Endothelial cell of umbilical vein (primary cell): ENCODE measurements around the gene ALOXE3. TPM values are rescaled to one million over a fixed set of nuclear protein-coding genes. Genes with fewer than 3 reads are reported as not detected.

Source experiments
- BruUV-seq: library from RNA; stranded (reverse); fragments of 400-500 nt; replicated peaks from 2 replicates; lab custom pipeline; 2021; lab: Mats Ljungman, UMichigan
- CTCF ChIA-PET: fragments of 300-600, 350-600 bp; sonication (Branson Sonifier 250); formaldehyde crosslinking; loops from one replicate; lab custom pipeline; 2021; ENCODE audit warnings: antibody characterized with exemption, inconsistent platforms; lab: Charles Lee
- POLR2A ChIA-PET: fragments of 300-600, 350-600 bp; sonication (Branson Sonifier 250); formaldehyde crosslinking; loops from one replicate; lab custom pipeline; 2021; ENCODE audit warnings: antibody characterized with exemption, inconsistent platforms; lab: Charles Lee
- DNase-seq: peaks from one replicate; pipeline ENCODE4 v3.0.0-alpha.2; 2011; ENCODE audit warnings: low read depth, low spot score
- FAIRE-seq: peaks from 2 replicates; lab custom pipeline; 2011; peaks lifted over from hg19 to GRCh38; lab: Jason Lieb, UNC
- H2AFZ ChIP-seq: 2 replicates; pipeline ENCODE4 v1.6.0; 2012; ENCODE audit warnings: low read depth, low read length, control low read depth, inconsistent platforms
- H3K27ac ChIP-seq: 2 replicates; pipeline ENCODE4 v1.5.1; 2011; ENCODE audit warnings: low read depth, mild to moderate bottlenecking, control low read depth, low read length, moderate library complexity; ENCODE audit not compliant: insufficient read depth
- H3K27me3 ChIP-seq, 2 experiments: 2 replicates each; pipeline versions ENCODE4 v1.6.0 to v1.6.1; 2011; ENCODE audit warnings: low read length in 2 of 2, mixed read lengths in 1 of 2; ENCODE audit not compliant: control insufficient read depth in 2 of 2, insufficient read depth in 2 of 2
- H3K36me3 ChIP-seq, 2 experiments: 2 replicates in 1 of 2; 3 replicates in 1 of 2; pipeline ENCODE4 v1.5.1; 2011; ENCODE audit warnings: low read length in 2 of 2, mild to moderate bottlenecking in 1 of 2, moderate library complexity in 1 of 2; ENCODE audit not compliant: control insufficient read depth in 2 of 2, insufficient read depth in 2 of 2; ENCODE audit errors: extremely low read depth in 1 of 2
- H3K4me1 ChIP-seq: 3 replicates; pipeline ENCODE4 v1.5.1; 2011; ENCODE audit warnings: mild to moderate bottlenecking, low read length; ENCODE audit not compliant: control insufficient read depth, insufficient read depth; ENCODE audit errors: extremely low read depth
- H3K4me2 ChIP-seq: 2 replicates; pipeline ENCODE4 v1.6.1; 2011; ENCODE audit warnings: low read length, control low read depth, mixed read lengths; ENCODE audit not compliant: insufficient read depth
- H3K4me3 ChIP-seq, 3 experiments: fragments of 200-600 bp in 1 of 3; sonication (generic), shearing (Covaris generic) in 1 of 3; replicated peaks in 1 of 3; 2 replicates each; pipeline ENCODE4 v1.5.1; 2011 to 2016; ENCODE audit warnings: control low read depth in 3 of 3, low read length in 3 of 3, mild to moderate bottlenecking in 2 of 3, inconsistent platforms in 1 of 3, low read depth in 1 of 3, moderate library complexity in 1 of 3; ENCODE audit not compliant: insufficient read depth in 1 of 3
- H3K79me2 ChIP-seq: 2 replicates; pipeline ENCODE4 v1.6.0; 2012; ENCODE audit warnings: low read length, inconsistent platforms; ENCODE audit not compliant: control insufficient read depth, insufficient read depth
- H3K9ac ChIP-seq: replicated peaks from 2 replicates; pipeline ENCODE3; 2011; ENCODE audit warnings: low read length, control low read depth; ENCODE audit not compliant: insufficient read depth; ENCODE audit errors: extremely low read depth
- H3K9me1 ChIP-seq: replicated peaks from 3 replicates; pipeline ENCODE4 v1.6.0; 2011; ENCODE audit warnings: mild to moderate bottlenecking, low read length; ENCODE audit not compliant: control insufficient read depth, insufficient read depth; ENCODE audit errors: extremely low read depth
- H3K9me3 ChIP-seq: replicated peaks from 2 replicates; pipeline ENCODE4 v1.5.1; 2012; ENCODE audit warnings: low read length, inconsistent platforms; ENCODE audit not compliant: control insufficient read depth, insufficient read depth
- H4K20me1 ChIP-seq: replicated peaks from 2 replicates; pipeline ENCODE3; 2011; ENCODE audit warnings: mild to moderate bottlenecking, low read length; ENCODE audit not compliant: control insufficient read depth, insufficient read depth; ENCODE audit errors: extremely low read depth
- CTCF ChIP-seq, 2 donors: IDR thresholded peaks; 1 replicate in 1 of 2; 2 replicates in 1 of 2; pipeline ENCODE4 v1.5.1; 2011; ENCODE audit warnings: low read length in 2 of 2, mild to moderate bottlenecking in 2 of 2, moderate library complexity in 2 of 2, control low read depth in 1 of 2, inconsistent platforms in 1 of 2, low read depth in 1 of 2; ENCODE audit not compliant: insufficient read depth in 1 of 2; ENCODE audit errors: extremely low read depth in 1 of 2
- EZH2 ChIP-seq: IDR thresholded peaks from 2 replicates; pipeline ENCODE4 v1.6.1; 2012; ENCODE audit warnings: borderline replicate concordance, low read depth, mild to moderate bottlenecking, moderate library complexity, low read length, inconsistent platforms; ENCODE audit not compliant: severe bottlenecking
- FOS ChIP-seq: IDR thresholded peaks from 2 replicates; pipeline ENCODE4 v1.6.1; 2011; ENCODE audit warnings: mild to moderate bottlenecking, low read length, moderate library complexity, borderline replicate concordance; ENCODE audit not compliant: insufficient read depth
- GATA2 ChIP-seq: IDR thresholded peaks from 2 replicates; pipeline ENCODE4 v1.7.0; 2011; ENCODE audit warnings: low read depth, mild to moderate bottlenecking, moderate library complexity, mixed read lengths, low read length; ENCODE audit not compliant: insufficient read length, insufficient read depth
- MAX ChIP-seq: IDR thresholded peaks from 2 replicates; pipeline ENCODE4 v1.6.1; 2011; ENCODE audit not compliant: insufficient read depth, insufficient read length
- POLR2A ChIP-seq: IDR thresholded peaks from 2 replicates; pipeline ENCODE4 v1.6.1; 2012; ENCODE audit warnings: low read depth, mild to moderate bottlenecking, control low read depth, low read length
- POLR2AphosphoS5 ChIP-seq: IDR thresholded peaks from 2 replicates; pipeline ENCODE4 v1.6.1; 2012; ENCODE audit warnings: low read depth, mild to moderate bottlenecking, control low read depth, low read length, moderate library complexity; ENCODE audit not compliant: insufficient read depth
- dilution Hi-C: fragments of 300-500 bp; cut with MboI; formaldehyde crosslinking; loops from one replicate; pipeline ENCODE4 v1.15.0; 2019; ENCODE audit warnings: low sequenced_read_pairs; ENCODE audit not compliant: extremely low pct_ligation_motif_present
- intact Hi-C: fragments of 100-400 bp; cut with micrococcal nuclease; formaldehyde crosslinking; loops from one replicate; pipeline ENCODE4 v1.10.0; 2022
- polyA plus RNA-seq, 4 experiments: library from polyadenylated mRNA; depleted of rRNA in 3 of 4; stranded (reverse) in 3 of 4; unstranded in 1 of 4; fragments of >200 nt; gene quantifications; 2 replicates each; pipeline versions ENCODE4 v1.2.1 to v1.2.3, GENCODE V29; 2011 to 2012; ENCODE audit warnings: missing spikeins in 1 of 4
- total RNA-seq: library from RNA; stranded (reverse); gene quantifications from 2 replicates; pipeline ENCODE4 v1.2.3, GENCODE V29; 2021

The ALOXE3 gene
- total and polyA plus RNA-seq, 2 donors (not counting 3 experiments of a cell fraction or from before 2014, with no cell fraction given): 0.01 TPM; not detected in 1

GRCh38 chr17:8161289-8162232, 43.2 kb upstream of the ALOXE3 start:
- BruUV-seq: no TSS peak
- no peaks in the 10 kb centered on the region for H3K27me3 ChIP-seq
- H3K36me3 ChIP-seq: peaks cover 2 to 7% of the 10 kb centered on the region in 2 experiments
- peaks cover 24% of the 10 kb centered on the region for H3K4me1 ChIP-seq
- CTCF ChIA-PET: interaction anchor here (0.9 to 6.3 kb wide), 3 partner anchors 10 to 27 kb away, joined by 3 to 72 read pairs (median 4); no protein-coding TSS in a partner anchor
- H3K79me2 ChIP-seq: peaks cover 20% of the 10 kb centered on the region
- H3K4me2 ChIP-seq: peak overlapping the region; percentile 39
- H4K20me1 ChIP-seq: no peaks in the 10 kb centered on the region
- dilution Hi-C loops (no loop called here), intact Hi-C loops (no loop called here)
- H3K9ac ChIP-seq: peak overlapping the region; percentile 99
- H3K9me1 ChIP-seq: no peaks in the 10 kb centered on the region
- no peak for TF ChIP-seq POLR2A
- TF ChIP-seq FOS: no peak
- TF ChIP-seq POLR2AphosphoS5: no peak
- no peak for TF ChIP-seq EZH2
- no peak for TF ChIP-seq GATA2
- TF ChIP-seq CTCF (IDR thresholded peaks at IDR 0.05; ENCODE audit: extremely low read depth in 1 of 2, insufficient read depth in 1 of 2, low read depth in 1 of 2, low read length in 2 of 2): no peak
- TF ChIP-seq MAX: no peak
- FAIRE-seq (no peak), DNase-seq (no peak)
- POLR2A ChIA-PET: interaction anchor here (2.2 kb wide), 1 partner anchor 12 kb away, joined by 8 read pairs; no protein-coding TSS in a partner anchor
- peak overlapping the region; percentile 87 for H3K27ac ChIP-seq
- no peaks in the 10 kb centered on the region for H3K9me3 ChIP-seq
- no peak overlapping the region for H2AFZ ChIP-seq
- peak overlapping the region; percentile 55 to 99 (median 67) for H3K4me3 ChIP-seq
